Lower leg skin (tissue), 3 donors: Measurements from ENCODE around the gene NRXN3.

ENCODE experiments used
- POLR2A ChIP-seq, 2 donors: fragments of 450-650 bp; IDR thresholded peaks; one replicate each; pipeline ENCODE4 v1.6.1; 2016 to 2017; ENCODE audit warnings: antibody characterized with exemption in 2 of 2, mild to moderate bottlenecking in 1 of 2, moderate library complexity in 1 of 2
- TF ChIP-seq, protein P1 (sequence below), 3 donors: fragments of 450-650 bp; IDR thresholded peaks; one replicate each; pipeline ENCODE4 v1.5.1; 2016; ENCODE audit warnings: antibody characterized with exemption in 3 of 3, mild to moderate bottlenecking in 3 of 3, moderate library complexity in 2 of 3

DNA sequence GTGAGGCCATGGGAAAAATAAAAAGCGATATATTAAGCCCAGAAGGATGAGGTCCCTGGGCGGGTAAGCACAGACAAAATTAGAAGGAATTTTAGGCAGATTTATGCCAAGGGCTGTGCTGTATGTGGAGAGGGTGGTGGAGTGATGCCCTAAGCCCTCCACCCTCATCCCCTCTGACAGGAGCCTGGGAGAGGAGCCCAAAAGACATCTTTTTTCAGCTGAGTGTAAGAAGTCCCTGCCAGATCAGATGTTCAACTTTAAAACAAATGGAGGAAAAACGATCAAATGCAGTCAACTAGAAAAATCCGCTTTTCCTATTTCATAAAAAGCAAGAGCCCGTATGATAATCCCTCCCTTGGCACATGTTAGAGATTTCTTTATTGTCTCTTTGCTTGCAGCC lies 47.7 kb upstream of the NRXN3 start:
- TF ChIP-seq, protein P1, sequence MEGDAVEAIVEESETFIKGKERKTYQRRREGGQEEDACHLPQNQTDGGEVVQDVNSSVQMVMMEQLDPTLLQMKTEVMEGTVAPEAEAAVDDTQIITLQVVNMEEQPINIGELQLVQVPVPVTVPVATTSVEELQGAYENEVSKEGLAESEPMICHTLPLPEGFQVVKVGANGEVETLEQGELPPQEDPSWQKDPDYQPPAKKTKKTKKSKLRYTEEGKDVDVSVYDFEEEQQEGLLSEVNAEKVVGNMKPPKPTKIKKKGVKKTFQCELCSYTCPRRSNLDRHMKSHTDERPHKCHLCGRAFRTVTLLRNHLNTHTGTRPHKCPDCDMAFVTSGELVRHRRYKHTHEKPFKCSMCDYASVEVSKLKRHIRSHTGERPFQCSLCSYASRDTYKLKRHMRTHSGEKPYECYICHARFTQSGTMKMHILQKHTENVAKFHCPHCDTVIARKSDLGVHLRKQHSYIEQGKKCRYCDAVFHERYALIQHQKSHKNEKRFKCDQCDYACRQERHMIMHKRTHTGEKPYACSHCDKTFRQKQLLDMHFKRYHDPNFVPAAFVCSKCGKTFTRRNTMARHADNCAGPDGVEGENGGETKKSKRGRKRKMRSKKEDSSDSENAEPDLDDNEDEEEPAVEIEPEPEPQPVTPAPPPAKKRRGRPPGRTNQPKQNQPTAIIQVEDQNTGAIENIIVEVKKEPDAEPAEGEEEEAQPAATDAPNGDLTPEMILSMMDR (IDR thresholded peaks at IDR 0.05): no peak
- no peak for TF ChIP-seq POLR2A (IDR thresholded peaks at IDR 0.05)
